PC-3 (cell line): ENCODE results near the gene GAB2. TPM values are rescaled to one million over a fixed set of nuclear protein-coding genes. Genes with fewer than 3 reads are reported as not detected.
A peak's percentile ranks its signal among the peaks of the same experiment; 100 is the strongest.

Experiments used
- ATAC-seq: fragments of 200-7000 bp; cut with Tn5 transposase; 2 replicates; pipeline ENCODE4 v1.9.1; 2020; ENCODE audit warnings: mild to moderate bottlenecking, moderate library complexity
- BruUV-seq: library from RNA; stranded (reverse); fragments of 400-500 nt; replicated peaks from 2 replicates; lab custom pipeline; 2021; lab: Mats Ljungman, UMichigan
- CTCF ChIA-PET: fragments of 300-600 bp; sonication (Branson Sonifier 250); formaldehyde crosslinking; loops from one replicate; lab custom pipeline; 2022; ENCODE audit warnings: antibody characterized with exemption; lab: Charles Lee
- POLR2A ChIA-PET: fragments of 300-600 bp; sonication (Branson Sonifier 250); formaldehyde crosslinking; loops from one replicate; lab custom pipeline; 2022; ENCODE audit warnings: antibody characterized with exemption; ENCODE audit not compliant: unreplicated experiment; lab: Charles Lee
- DNase-seq: peaks from one replicate; pipeline ENCODE4 v3.0.0-alpha.2; 2015
- H2AFZ ChIP-seq: fragments of 300-600 bp; sonication (generic); 2 replicates; pipeline ENCODE4 v1.6.0; 2016; ENCODE audit warnings: antibody characterized with exemption, low read length
- H3F3A ChIP-seq: fragments of 300-600 bp; sonication (generic); one replicate; pipeline ENCODE4 v1.6.0; 2017; ENCODE audit warnings: antibody characterized with exemption, low read length, control low read depth, mild to moderate bottlenecking; ENCODE audit not compliant: unreplicated experiment
- H3K27ac ChIP-seq: fragments of 300-600 bp; sonication (generic); 2 replicates; pipeline ENCODE4 v1.5.1; 2016; ENCODE audit warnings: mild to moderate bottlenecking, low read length
- H3K27me3 ChIP-seq: fragments of 300-600 bp; sonication (generic); 2 replicates; pipeline ENCODE4 v1.6.1; 2016; ENCODE audit warnings: low read length, mixed read lengths
- H3K36me3 ChIP-seq: fragments of 300-600 bp; sonication (generic); 2 replicates; pipeline ENCODE4 v1.6.1; 2016; ENCODE audit warnings: low read depth, mixed run types, low read length, mixed read lengths
- H3K4me1 ChIP-seq: fragments of 300-600 bp; sonication (generic); 2 replicates; pipeline ENCODE4 v1.5.1; 2016; ENCODE audit warnings: low read length; ENCODE audit not compliant: insufficient read depth
- H3K4me2 ChIP-seq: fragments of 300-600 bp; sonication (generic); 2 replicates; pipeline ENCODE4 v1.6.0; 2016; ENCODE audit warnings: low read length
- H3K4me3 ChIP-seq: fragments of 300-600 bp; sonication (generic); 2 replicates; pipeline ENCODE4 v1.5.1; 2016; ENCODE audit warnings: mild to moderate bottlenecking, low read length, mixed read lengths
- H3K79me2 ChIP-seq: fragments of 300-600 bp; sonication (generic); 2 replicates; pipeline ENCODE4 v1.6.1; 2017; ENCODE audit warnings: low read length, mixed read lengths
- H3K9ac ChIP-seq: fragments of 300-600 bp; sonication (generic); 2 replicates; pipeline ENCODE4 v1.6.0; 2016; ENCODE audit warnings: mild to moderate bottlenecking, low read length
- H3K9me2 ChIP-seq: fragments of 300-600 bp; sonication (generic); replicated peaks from 2 replicates; pipeline ENCODE4 v1.6.1; 2016; ENCODE audit warnings: mixed run types, low read length, mixed read lengths
- H3K9me3 ChIP-seq: fragments of 300-600 bp; sonication (generic); 2 replicates; pipeline ENCODE4 v1.6.1; 2016; ENCODE audit warnings: low read length, mixed read lengths
- H4K20me1 ChIP-seq: fragments of 300-600 bp; sonication (generic); 2 replicates; pipeline ENCODE4 v1.6.1; 2016; ENCODE audit warnings: low read length, mixed read lengths
- EZH2 ChIP-seq: fragments of 300-600 bp; sonication (generic); IDR thresholded peaks from one replicate; pipeline ENCODE4 v1.6.1; 2017; ENCODE audit warnings: antibody characterized with exemption, mild to moderate bottlenecking, low read length; ENCODE audit not compliant: unreplicated experiment
- EZH2phosphoT487 ChIP-seq: fragments of 300-600 bp; sonication (generic); IDR thresholded peaks from 2 replicates; pipeline ENCODE4 v1.6.1; 2018; ENCODE audit warnings: mild to moderate bottlenecking, antibody characterized with exemption, low read length, borderline replicate concordance
- intact Hi-C: fragments of 100-400 bp; cut with micrococcal nuclease; formaldehyde crosslinking; loops from 2 replicates; pipeline ENCODE4 v1.9.0; 2023
- total RNA-seq: library from RNA; depleted of rRNA; stranded (reverse); fragments of >200 nt; gene quantifications from 2 replicates; pipeline ENCODE4 v1.2.3, GENCODE V29; 2014
- TF ChIP-seq, protein P1 (sequence below): fragments of 300-600 bp; sonication (generic); conservative IDR thresholded peaks from 2 replicates; pipeline ENCODE4 v1.5.1; 2017; ENCODE audit warnings: antibody characterized with exemption, low read depth, mild to moderate bottlenecking, low read length

GAB2 gene
- total RNA-seq, 1 experiment from 2014 or later: 7.1 TPM

- intact Hi-C loops: no loop called here
Observed at GRCh38 chr11:78268591-78269410, 148.8 kb downstream of the GAB2 start.

DNA sequence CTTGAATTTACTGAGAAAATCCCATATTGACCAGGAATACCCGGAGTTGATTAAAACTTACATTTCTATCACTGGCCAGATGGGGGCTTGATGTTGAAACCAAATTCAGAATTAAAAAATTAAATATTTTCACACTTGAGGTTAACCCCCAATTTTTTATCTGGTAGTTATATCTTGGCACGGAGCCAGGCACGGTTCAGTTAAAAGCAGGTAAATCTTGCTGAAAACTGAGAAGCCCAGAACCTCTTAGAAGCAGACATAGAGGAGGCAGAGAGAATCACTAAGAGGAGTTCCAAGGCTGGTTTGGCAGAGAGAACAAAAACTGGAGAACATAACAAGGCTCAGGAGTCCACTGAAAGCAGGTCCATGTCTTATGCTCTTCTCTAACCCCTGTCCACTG, 151.2 kb downstream of the GAB2 start:
- Histone ChIP-seq H3K9me3 (no peaks in the 10 kb centered on the region), H3K79me2 (no peaks in the 10 kb centered on the region), H3F3A (no peaks in the 10 kb centered on the region), H3K9ac (no peak overlapping the region), H3K9me2 (no peaks in the 10 kb centered on the region), H3K36me3 (no peaks in the 10 kb centered on the region), H3K27me3 (no peaks in the 10 kb centered on the region), H3K4me3 (no peak overlapping the region), H4K20me1 (no peaks in the 10 kb centered on the region), H3K4me2 (no peak overlapping the region), H3K4me1 (peaks cover 12% of the 10 kb centered on the region), H2AFZ (no peak overlapping the region), H3K27ac (no peak overlapping the region)
- ATAC-seq (no peak), DNase-seq (no peak)
- ChIA-PET POLR2A (no interaction called here), CTCF (no interaction called here)
- intact Hi-C loops: no loop called here
- no TSS peak for BruUV-seq
- TF ChIP-seq, protein P1, sequence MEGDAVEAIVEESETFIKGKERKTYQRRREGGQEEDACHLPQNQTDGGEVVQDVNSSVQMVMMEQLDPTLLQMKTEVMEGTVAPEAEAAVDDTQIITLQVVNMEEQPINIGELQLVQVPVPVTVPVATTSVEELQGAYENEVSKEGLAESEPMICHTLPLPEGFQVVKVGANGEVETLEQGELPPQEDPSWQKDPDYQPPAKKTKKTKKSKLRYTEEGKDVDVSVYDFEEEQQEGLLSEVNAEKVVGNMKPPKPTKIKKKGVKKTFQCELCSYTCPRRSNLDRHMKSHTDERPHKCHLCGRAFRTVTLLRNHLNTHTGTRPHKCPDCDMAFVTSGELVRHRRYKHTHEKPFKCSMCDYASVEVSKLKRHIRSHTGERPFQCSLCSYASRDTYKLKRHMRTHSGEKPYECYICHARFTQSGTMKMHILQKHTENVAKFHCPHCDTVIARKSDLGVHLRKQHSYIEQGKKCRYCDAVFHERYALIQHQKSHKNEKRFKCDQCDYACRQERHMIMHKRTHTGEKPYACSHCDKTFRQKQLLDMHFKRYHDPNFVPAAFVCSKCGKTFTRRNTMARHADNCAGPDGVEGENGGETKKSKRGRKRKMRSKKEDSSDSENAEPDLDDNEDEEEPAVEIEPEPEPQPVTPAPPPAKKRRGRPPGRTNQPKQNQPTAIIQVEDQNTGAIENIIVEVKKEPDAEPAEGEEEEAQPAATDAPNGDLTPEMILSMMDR: peak; percentile 27; the same call in 1 of the 2 replicates
- no peak for TF ChIP-seq EZH2phosphoT487
- no peak for TF ChIP-seq EZH2

More at GRCh38 chr11:78268591-78269410, 148.8 kb downstream of the GAB2 start:
- H4K20me1 ChIP-seq: no peaks in the 10 kb centered on the region
- no peak overlapping the region for H3K4me2 ChIP-seq
- H3K27ac ChIP-seq: no peak overlapping the region
- ChIA-PET POLR2A (no interaction called here), CTCF (interaction anchor here (0.7 kb wide), 1 partner anchor 78 kb away, joined by 5 read pairs; no protein-coding TSS in a partner anchor)
- no peak overlapping the region for H2AFZ ChIP-seq
- H3K4me3 ChIP-seq: no peak overlapping the region
- H3K9me2 ChIP-seq: no peaks in the 10 kb centered on the region
- no TSS peak for BruUV-seq
- no peak overlapping the region for H3K9ac ChIP-seq
- H3K36me3 ChIP-seq: no peaks in the 10 kb centered on the region; the same call in 1 of the 2 replicates
- TF ChIP-seq EZH2phosphoT487: no peak
- ATAC-seq (no peak), DNase-seq (no peak)
- H3F3A ChIP-seq: no peaks in the 10 kb centered on the region
- 0 out of 2 replicates have a peak, but pooled peaks cover 5% of the 10 kb centered on the region for H3K9me3 ChIP-seq
- no peaks in the 10 kb centered on the region for H3K79me2 ChIP-seq
- peaks cover 12% of the 10 kb centered on the region for H3K4me1 ChIP-seq
- no peaks in the 10 kb centered on the region for H3K27me3 ChIP-seq

DNA sequence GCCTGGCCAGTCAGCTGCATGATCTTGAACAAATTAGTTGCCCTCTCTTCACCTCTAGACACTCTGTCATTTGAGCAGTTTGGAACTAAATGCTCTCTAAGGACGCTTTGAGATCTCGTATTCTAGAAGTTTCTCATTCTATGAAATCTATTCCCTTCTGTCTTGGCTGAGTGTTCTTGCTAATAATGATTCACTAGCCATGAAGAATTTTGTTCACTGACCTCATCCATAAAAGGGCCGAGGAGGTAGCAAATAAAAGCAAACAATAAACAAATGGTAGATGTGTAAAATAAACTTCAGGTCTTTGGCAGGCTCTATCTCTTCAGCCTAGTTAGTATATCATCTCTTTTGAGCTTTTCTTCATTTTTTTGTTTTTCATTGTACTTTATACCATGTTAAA, 152.3 kb downstream of the GAB2 start:
- ATAC-seq (peak; percentile 85), DNase-seq (peak; percentile 48)
- 0 out of 2 replicates have a peak overlapping the region, but pooled peaks have one; percentile 8 for H3K4me2 ChIP-seq
- H2AFZ ChIP-seq: no peak overlapping the region
- H3K36me3 ChIP-seq: no peaks in the 10 kb centered on the region
- POLR2A ChIA-PET: no interaction called here
- no peaks in the 10 kb centered on the region for H3K79me2 ChIP-seq
- no peaks in the 10 kb centered on the region for H3K9me3 ChIP-seq
- no peak overlapping the region for H3K9ac ChIP-seq
- H3K27ac ChIP-seq: no peak overlapping the region
- BruUV-seq: no TSS peak
- no peak overlapping the region for H3K4me3 ChIP-seq
- H3K27me3 ChIP-seq: no peaks in the 10 kb centered on the region
- peaks cover 12% of the 10 kb centered on the region for H3K4me1 ChIP-seq
- intact Hi-C loops: no loop called here
- CTCF ChIA-PET: no interaction called here
- TF ChIP-seq, protein P1: no peak
- TF ChIP-seq EZH2phosphoT487 (no peak), EZH2 (no peak)
- no peaks in the 10 kb centered on the region for H4K20me1 ChIP-seq
- H3F3A ChIP-seq: no peaks in the 10 kb centered on the region
- no peaks in the 10 kb centered on the region for H3K9me2 ChIP-seq
